GM19452 (cell line): ENCODE results near the gene CEP162.
"Not testable (repeated sequence)": the region's sequence is repeated elsewhere in the genome, so short reads cannot be mapped to it uniquely, and the experiment has no call there.

Experiments
- ATAC-seq: cut with Tn5 transposase; IDR thresholded peaks from one replicate; pipeline ENCODE4 v1.9.1; 2021; ENCODE audit not compliant: unreplicated experiment

CEP162 gene, protein sequence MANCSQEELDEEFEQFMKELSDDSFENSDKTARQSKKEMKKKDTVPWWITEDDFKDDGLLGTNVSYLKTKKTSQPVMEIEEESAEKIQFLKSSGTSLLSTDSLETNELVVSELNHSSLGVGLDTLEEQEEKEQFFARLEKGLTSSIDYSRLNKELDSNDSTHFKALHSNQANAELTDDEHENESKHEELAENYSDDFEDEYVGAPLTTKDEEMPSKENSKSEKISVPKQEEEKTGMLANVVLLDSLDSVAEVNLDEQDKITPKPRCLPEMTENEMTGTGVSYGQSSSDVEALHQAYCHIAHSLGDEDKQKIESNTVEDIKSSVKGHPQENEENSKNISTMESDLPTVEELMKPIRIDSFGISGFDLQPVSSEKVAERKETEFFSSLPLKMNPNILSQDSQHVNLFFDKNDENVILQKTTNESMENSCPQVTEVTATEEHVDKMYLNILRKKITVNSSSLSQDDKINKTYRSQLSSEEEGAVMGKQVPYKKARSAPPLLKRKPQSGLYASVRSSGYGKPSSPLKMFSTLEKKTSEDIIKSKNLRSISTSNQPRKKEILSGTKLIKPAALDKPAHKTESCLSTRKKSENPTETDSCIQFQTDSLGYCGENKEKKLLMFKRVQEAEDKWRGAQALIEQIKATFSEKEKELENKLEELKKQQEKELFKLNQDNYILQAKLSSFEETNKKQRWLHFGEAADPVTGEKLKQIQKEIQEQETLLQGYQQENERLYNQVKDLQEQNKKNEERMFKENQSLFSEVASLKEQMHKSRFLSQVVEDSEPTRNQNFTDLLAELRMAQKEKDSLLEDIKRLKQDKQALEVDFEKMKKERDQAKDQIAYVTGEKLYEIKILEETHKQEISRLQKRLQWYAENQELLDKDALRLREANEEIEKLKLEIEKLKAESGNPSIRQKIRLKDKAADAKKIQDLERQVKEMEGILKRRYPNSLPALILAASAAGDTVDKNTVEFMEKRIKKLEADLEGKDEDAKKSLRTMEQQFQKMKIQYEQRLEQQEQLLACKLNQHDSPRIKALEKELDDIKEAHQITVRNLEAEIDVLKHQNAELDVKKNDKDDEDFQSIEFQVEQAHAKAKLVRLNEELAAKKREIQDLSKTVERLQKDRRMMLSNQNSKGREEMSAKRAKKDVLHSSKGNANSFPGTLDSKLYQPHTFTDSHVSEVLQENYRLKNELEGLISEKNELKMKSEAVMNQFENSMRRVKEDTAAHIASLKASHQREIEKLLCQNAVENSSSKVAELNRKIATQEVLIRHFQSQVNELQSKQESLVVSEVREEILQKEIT (N-terminal part only)

DNA sequence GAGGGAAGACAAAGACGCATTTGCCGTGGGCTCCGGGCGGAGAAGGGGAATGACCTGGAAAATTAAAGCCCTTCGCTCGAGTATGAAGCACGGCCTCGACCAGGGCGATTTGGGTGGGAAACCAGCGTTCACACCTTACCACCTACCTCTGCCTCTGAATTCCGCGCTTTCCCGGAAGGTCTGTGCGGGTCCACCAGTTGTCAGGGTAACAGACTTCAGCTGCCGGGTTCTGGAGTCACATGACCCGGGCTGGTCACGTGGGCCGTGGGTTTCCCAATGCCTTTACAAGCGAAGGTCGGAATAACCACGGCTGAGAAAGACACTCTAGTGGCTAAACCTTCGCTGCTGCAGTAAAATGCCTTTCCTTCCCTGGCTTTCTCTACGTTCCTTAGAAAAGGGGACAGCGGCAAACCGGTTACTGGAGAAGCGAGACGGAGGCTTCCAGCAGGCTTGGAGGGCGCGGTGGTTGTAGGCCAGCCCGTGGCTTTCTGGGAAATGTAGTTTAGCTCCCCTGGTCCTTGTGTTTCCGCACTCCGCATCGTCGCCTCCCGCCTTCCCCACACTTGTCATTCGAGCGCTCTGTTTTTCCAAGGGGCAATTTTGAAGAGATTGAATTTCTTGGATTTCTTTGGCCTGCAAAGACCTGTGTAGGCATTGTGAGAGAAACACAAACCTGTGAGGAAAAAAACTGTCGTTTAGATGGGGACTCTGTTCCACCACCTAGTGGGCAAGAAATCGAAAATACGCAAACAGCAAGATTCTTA lies at the start of gene CEP162:
Gene CEP162 (minus strand): TSS at position 210 of the 764 bp plus-strand sequence. CDS start 1,250 bp downstream, outside the sequence.
- ATAC-seq, result peak; percentile 99

DNA sequence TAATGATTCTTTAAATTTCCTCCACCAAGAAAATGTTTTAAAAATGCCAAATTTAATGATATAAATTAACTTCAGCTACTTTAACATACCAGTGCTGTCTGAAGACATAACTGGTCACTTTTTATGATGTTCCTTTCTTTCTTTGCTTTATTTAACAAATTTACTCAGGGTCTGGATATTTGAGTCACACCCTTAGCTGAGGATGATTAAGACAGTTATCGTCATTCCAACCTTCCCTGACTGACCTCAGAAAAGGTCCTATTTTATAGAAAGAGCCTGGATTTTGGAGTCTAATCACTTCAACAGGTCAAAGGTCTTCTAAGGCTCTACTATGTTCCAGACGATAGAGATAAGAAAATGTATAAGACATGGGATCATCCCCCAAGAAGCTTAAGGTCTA lies 47.4 kb upstream of the CEP162 start:
- no peak for ATAC-seq

DNA sequence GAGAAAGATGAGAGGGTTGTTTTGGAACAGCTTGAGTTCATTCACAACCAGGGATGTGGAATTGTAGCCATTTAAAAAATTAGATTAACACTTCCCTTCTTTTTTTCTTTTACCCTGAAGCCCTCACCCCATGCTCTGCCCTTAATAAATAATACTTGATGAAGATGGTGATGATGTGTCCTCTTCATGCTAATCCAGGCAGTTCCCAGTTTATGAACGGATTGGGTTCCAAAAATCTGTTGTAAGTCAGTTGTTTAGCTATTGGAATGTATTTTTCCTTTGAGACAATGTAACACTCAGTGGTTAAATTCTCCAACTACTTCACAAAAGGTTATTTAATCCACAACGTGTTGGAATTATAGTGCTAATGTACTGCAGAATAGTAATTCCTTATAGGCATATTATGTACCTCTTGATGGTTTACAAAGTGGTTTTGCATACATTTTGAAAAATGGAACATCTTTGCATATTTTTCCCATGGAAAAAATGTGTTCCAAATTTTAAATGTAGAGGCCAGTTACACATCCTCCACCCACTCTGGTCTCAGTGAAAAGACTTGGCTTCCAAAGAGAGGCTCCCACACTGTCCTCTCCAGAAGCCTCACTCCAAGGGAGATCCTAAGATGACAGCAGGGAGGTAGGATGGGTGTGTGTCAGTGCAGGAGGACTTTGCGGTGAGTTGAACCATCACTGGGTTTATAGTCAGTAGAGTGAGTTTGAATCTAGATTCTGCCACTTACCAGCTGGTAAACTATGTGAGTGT lies 45.8 kb upstream of the CEP162 start:
- ATAC-seq, result no peak

DNA sequence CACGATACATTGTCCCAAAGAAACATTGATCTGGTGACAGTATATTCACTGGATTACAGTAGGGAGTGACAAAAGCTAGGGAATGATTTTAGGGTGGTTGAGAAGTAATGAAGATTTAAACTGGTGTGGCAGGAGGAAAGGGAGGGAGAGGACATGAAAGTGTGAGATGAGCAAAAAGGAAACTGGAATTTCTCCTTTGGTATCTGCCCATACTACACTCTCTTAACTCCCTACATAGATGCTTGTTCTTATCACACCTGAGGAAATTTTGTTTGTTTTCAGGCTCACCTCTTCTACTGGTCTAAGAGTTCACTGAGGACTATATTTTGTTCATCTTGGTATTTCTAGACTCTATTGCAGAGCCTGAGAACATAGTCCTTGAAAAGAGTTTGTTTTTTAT lies 44.9 kb upstream of the CEP162 start:
- no peak for ATAC-seq

DNA sequence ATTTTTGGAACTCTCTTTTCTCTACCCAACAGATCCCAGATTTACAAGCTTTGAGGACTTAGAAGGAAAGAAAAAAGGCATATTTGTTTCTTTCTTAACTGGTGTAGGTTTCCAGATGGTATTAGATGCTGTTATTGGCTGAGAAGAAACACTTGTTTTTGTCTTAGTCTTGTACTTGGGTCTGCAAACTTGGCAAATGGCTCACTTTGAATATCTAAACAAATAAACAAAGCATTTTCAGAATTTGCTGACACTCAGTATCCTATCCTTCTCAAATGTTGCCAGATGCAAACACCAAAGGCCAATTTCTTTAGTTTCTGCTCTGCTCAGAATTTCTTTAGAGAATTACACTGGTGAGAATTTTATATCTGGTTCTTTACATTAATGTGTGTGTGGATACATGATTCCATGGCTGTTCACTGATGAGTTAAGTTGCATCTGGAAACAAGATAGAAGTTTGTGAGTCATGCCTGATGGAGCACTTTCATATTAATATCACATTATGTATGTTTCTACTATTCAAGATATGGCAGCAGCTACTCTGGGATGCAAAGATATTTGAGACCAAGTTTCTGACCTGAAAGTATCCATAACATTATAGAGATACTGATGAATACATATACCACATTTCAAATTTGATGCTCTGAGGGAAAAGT lies 43.7 kb upstream of the CEP162 start:
- ATAC-seq, result no peak

DNA sequence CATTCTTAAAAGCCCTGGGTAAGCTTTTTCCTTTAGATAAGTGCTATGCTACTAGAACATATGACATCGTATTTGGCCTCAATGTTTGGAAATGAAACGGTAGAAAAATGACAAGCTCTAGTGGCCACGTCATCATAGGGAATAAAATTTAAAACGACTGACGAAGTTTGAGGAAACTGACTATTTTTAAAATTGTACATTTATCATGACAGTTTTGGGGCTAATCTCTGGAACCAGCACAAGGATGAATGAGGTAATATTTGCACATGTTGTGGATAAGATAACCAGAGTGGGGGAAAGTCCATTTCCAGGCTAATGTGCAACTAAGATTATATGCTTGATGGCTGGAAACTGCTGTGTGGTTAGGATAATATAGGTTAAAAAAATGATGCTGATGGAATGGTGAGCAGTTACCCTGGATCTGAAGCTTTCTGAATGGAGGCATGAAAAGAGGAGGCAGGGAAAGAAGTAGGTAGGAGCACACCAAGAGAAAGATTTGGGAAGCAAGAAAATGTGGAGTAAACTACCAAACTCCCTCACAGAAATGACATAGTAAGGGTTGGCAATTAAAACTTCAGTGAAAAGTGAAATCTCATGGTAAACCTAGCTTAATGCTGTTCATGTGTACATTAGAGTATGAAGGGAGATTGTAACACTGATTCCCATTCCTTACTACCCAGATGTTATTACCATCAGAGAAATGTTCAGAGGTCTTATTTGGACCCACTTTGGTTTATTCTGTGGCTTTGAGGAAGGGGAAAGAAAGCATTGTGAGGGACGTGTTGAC lies 42.7 kb upstream of the CEP162 start:
- ATAC-seq, result no peak

DNA sequence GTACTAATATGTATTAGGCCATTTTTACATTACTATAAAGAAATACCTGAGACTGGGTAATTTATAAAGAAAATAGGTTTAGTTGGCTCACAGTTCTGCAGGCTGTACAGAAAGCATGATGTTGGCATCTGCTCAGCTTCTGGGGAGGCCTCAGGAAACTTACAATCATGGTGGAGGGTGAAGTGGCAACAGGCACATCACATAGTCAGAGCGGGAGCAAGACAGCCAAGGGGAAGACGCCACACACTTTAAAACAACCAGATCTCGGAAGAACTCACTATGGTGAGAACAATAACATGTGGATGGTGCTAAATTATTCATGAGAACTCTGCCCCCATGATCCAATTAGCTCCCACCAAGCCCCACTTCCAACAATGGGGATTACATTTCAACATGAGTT lies 41.3 kb upstream of the CEP162 start:
- ATAC-seq, result no peak

DNA sequence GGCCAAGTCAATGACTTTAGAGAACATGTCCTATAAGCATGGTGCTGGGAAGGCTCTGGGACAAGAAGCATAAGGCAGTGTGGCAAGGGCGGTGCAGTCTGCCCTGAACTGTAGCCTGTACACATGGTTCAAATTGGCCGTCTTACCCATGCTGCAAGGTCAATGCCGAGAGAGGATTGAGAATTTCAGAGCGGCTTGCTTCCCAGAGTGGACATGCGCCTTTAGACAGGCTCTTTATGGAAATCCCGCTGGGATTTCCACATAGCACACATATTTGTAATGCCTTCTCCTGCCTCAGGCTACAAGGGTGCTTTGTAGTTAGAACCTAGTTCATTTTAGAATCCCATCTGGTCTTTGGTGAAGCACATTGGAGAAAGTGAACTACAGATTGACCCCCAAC lies 36.1 kb upstream of the CEP162 start:
- ATAC-seq, result no peak

DNA sequence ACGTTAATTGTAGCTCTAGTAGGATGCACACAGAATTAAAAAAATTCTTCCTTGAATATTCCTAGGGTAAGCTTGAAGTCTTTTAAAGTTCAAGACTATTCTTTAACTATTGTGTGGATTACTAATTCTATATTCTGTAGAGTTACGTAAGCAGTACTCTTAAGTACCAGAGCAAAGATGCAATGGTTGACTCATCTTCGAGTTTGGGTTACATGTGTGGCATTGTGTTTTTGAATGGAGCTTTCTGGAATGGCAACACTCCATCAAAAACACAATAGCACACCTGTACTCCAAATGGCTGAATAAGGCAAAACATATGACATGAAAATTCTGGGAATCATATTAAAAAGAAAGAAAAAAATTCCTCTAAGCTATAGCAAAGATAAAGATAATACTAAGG lies 33.5 kb upstream of the CEP162 start:
- ATAC-seq, result no peak

DNA sequence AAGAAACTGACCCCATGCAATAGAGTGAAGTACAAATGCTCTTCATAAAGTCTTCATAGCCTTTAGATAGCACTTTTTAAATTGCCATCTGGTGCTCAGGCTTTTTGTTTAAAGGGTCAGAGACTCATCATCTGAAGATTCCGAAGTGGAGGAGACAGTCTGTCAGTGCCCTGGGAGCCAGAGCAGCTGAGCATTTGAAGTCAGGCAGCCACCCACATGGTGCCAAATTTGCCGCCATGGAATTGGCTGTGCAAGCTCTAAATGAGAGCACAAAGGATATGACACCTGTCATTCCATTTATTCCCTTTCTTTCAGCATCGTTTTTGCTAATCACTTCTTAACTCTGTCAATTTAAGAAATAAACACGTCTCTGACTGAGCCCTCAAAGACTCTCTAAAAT lies 32.8 kb upstream of the CEP162 start:
- no peak for ATAC-seq

DNA sequence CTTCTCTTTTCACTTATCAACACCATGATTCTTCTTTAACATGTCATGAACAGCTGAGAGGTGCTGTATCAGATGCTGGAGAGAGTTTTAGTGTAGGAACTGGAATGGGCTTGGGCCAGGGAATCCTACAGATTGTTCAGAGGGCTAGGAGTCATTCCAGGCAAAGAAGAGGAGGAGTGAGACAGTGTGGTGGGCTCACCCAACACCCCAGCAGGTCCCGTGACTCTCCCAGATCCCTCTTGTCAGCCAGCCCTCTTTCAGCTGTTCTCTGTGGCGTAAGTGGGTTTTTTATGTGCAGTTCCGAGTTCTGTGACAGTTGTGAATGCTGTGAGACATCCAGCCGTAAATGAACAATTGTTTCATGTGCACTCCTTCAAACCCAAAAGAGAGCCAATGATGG lies 31.4 kb upstream of the CEP162 start:
- ATAC-seq, result no peak

DNA sequence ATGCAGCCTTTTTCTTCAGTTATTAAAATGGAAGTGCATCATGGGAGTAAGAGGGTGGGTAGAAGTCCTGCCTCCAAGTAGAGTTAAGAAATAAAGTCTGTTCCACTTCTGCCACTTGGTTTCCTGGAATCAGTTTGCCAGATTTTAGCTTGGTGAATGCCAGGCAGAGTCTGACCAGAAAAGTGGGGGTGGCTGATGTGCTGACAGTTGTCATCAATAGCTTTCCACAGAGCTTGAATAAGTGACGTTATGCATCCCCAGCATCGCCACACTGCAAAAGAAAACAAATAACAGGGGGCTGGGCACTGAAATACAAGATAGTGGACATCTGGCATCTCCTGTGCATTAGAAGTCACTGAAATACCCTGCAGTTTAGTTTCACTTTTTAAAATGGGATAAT lies 30.8 kb upstream of the CEP162 start:
- no peak for ATAC-seq

DNA sequence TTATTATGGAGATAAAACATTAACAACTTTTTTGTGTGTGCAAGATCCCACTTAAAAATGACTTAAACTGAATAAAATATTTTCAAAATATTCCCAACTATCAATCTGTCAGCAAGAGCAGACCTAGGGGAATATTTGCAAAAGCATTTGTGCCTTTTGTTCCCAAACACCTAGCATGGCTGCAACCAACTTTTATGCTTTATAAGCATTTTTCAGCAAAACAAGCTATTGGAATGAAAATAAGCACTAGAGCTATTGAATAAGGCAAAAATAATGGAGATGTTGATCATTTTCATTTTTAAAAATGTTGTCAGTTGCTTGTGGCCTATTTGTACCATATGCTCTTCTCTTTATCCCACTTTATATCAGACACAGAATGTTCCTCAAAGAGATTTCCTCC lies 28.2 kb upstream of the CEP162 start:
- no peak for ATAC-seq

DNA sequence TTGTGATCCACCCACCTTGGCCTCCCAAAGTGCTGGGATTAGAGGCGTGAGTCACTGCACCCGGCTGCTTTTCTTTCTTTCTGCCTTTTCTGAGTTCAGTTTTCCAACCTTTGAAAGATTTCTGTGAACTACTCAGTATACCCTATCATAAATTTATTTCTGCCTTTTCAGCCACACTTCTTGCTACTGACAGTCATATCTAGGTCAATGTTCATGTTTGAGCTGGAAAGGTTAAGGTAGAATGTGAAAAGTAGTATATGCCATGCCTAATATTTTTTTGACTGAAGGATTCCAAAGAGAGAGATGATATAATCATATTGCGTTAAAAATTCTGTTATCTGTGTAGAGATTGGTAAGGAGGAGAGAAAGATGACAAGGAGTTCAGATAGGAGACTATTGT lies 25.9 kb upstream of the CEP162 start:
- no peak for ATAC-seq

DNA sequence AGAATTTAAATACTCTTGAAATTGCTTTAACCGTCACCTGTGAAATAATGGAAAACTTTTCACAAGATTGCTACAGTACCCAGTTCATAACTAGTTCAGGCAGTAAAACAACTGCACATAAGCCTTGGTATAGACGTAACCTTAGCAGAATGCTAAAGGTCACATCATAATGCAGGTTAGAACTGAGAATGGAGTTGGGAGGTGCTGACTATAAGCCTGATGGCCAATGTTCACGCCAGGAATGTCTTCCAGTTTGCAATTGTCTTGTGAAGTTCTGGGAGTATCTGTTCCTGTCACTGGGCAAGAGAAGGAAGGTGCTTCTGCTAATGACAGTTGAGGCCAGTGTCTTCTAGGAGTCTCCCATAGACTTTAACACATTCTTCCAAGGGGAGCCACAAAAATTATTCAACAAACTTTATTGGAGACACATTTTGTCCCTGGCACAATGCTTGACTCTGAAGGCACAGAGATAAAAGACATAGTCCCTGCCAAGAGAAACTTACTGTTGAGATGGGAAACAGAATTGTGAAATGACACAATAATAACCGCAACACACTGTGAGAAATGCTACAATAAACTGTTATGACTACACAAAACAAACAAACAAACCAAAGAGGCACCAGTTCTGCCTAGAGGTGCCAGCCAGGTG lies 24.6 kb upstream of the CEP162 start:
- no peak for ATAC-seq

DNA sequence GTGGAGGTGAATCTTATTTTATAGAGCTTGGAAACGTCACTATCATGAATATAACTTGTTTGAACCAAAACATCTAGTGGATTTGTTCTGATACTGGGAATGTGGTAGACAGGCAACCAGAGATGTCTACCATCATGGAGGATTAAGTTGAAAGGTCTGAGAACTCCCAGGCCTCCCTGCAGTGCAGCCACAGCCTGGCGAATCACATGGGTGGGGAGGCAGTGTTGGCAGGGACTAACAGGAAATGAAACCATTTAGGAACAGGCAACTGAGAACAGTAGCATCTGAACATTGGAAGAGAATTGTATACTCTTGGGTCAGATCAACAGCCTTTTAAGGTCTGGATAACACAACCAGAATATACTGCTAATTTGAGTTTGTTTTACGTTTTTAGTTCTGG lies 22.3 kb upstream of the CEP162 start:
- ATAC-seq, result no peak

DNA sequence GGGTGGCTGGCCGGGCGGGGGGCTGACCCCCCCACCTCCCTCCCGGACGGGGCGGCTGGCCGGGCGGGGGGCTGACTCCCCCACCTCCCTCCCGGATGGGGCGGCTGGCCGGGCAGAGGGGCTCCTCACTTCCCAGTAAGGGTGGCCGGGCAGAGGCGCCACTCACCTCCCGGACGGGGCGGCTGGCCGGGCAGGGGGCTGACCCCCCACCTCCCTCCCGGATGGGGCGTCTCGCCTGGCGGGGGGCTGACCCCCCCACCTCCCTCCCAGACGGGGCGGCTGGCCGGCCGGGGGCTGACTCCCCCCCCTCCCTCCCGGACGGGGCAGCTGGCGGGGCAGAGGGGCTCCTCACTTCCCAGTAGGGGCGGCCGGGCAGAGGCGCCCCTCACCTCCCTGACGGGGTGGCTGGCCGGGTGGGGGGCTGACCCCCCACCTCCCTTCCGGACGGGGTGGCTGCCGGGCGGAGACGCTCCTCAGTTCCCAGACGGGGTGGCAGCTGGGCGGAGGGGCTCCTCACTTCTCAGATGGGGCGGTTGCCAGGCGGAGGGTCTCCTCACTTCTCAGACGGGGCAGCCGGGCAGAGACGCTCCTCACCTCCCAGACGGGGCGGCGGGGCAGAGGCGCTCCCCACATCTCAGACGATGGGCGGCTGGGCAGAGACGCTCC lies 17.1 kb upstream of the CEP162 start:
- ATAC-seq, result not testable (repeated sequence)
